ENCODE data around the gene ZXDA. TPM values are rescaled to one million over a fixed set of nuclear protein-coding genes. Genes with fewer than 3 reads are reported as not detected.

ZXDA gene
- total and polyA plus RNA-seq, 2 donors (not counting 3 experiments of a cell fraction or from before 2014, with no cell fraction given) = 2.4 to 5.4 TPM

- dilution Hi-C loops (cut with MboI; ENCODE audit: extremely low pct_ligation_motif_present, low sequenced_read_pairs) (no loop called here), intact Hi-C loops (cut with micrococcal nuclease) (no loop called here)
- H3K4me2 ChIP-seq (ENCODE audit: insufficient read depth, low read length) = no peak overlapping the region
- H3K79me2 ChIP-seq (ENCODE audit: control insufficient read depth, insufficient read depth, low read length) = peaks cover 13% of the 10 kb centered on the region
- H3K36me3 ChIP-seq (ENCODE audit: control insufficient read depth in 2 of 2, extremely low read depth in 1 of 2, insufficient read depth in 2 of 2, low read length in 2 of 2) = no peaks in the 10 kb centered on the region
- POLR2A ChIA-PET = no interaction called here
- TF ChIP-seq MYC (IDR thresholded peaks at IDR 0.05; ENCODE audit: low read depth, low read length) (no peak), POLR2AphosphoS5 (IDR thresholded peaks at IDR 0.05; ENCODE audit: insufficient read depth, low read depth, low read length) (no peak), POLR2A (IDR thresholded peaks at IDR 0.05; ENCODE audit: low read depth, low read length) (no peak), MAX (IDR thresholded peaks at IDR 0.05; ENCODE audit: insufficient read depth, insufficient read length) (no peak), GATA2 (IDR thresholded peaks at IDR 0.05; ENCODE audit: insufficient read depth, insufficient read length, low read depth, low read length) (no peak), EZH2 (IDR thresholded peaks at IDR 0.05; ENCODE audit: borderline replicate concordance, low read depth, low read length, severe bottlenecking) (no peak), CTCF (IDR thresholded peaks at IDR 0.05; ENCODE audit: extremely low read depth in 1 of 2, insufficient read depth in 1 of 2, low read depth in 1 of 2, low read length in 2 of 2) (no peak), JUN (IDR thresholded peaks at IDR 0.05; ENCODE audit: borderline replicate concordance, insufficient read depth, insufficient read length, low read depth) (no peak), FOS (IDR thresholded peaks at IDR 0.05; ENCODE audit: borderline replicate concordance, insufficient read depth, low read length) (no peak)
- peaks cover 40% of the 10 kb centered on the region for H3K4me1 ChIP-seq (ENCODE audit: control insufficient read depth, extremely low read depth, insufficient read depth, low read length)
- no peak overlapping the region for H3K9ac ChIP-seq (replicated peaks; ENCODE audit: extremely low read depth, insufficient read depth, low read length)
- no peak for DNase-seq (ENCODE audit: low read depth, low spot score)
- no peak overlapping the region for H3K27ac ChIP-seq (ENCODE audit: insufficient read depth, low read depth, low read length)
- H3K9me1 ChIP-seq (replicated peaks; ENCODE audit: control insufficient read depth, extremely low read depth, insufficient read depth, low read length) = no peaks in the 10 kb centered on the region
- no peaks in the 10 kb centered on the region for H4K20me1 ChIP-seq (replicated peaks; ENCODE audit: control insufficient read depth, extremely low read depth, insufficient read depth, low read length)
- no peaks in the 10 kb centered on the region for H3K9me3 ChIP-seq (replicated peaks; ENCODE audit: control insufficient read depth, insufficient read depth, low read length)
- no peak for FAIRE-seq
- CTCF ChIA-PET = no interaction called here
- no peak overlapping the region for H3K4me3 ChIP-seq (replicated peaks in 1 of 3; ENCODE audit: insufficient read depth in 1 of 3, low read depth in 1 of 3, low read length in 3 of 3)
- no peaks in the 10 kb centered on the region for H3K27me3 ChIP-seq (ENCODE audit: control insufficient read depth in 2 of 2, insufficient read depth in 2 of 2, low read length in 2 of 2)
- BruUV-seq (replicated peaks) = no TSS peak
- no peak overlapping the region for H2AFZ ChIP-seq (ENCODE audit: low read depth, low read length)
Observed at GRCh38 chrX:57902633-57903032, 7.6 kb downstream of the ZXDA start.

All from endothelial cell of umbilical vein (primary cell).